PC-9 (cell line): ENCODE results near the gene KDM4B. TPM values are rescaled to one million over a fixed set of nuclear protein-coding genes. Genes with fewer than 3 reads are reported as not detected.

ENCODE experiments used
- BruUV-seq: library from RNA; stranded (reverse); fragments of 400-500 nt; replicated peaks from 2 replicates; lab custom pipeline; 2021; lab: Mats Ljungman, UMichigan
- CTCF ChIA-PET: fragments of 300-600 bp; sonication (Branson Sonifier 250); formaldehyde crosslinking; loops from one replicate; lab custom pipeline; 2022; ENCODE audit warnings: antibody characterized with exemption; lab: Charles Lee
- POLR2A ChIA-PET: fragments of 300-600 bp; sonication (Branson Sonifier 250); formaldehyde crosslinking; loops from one replicate; lab custom pipeline; 2022; ENCODE audit warnings: antibody characterized with exemption; ENCODE audit not compliant: unreplicated experiment; lab: Charles Lee
- DNase-seq, 2 experiments: peaks; one replicate each; pipeline versions ENCODE4 v3.0.0 to v3.0.0-alpha.2; 2015 to 2022; ENCODE audit warnings: mixed read lengths in 1 of 2
- H2AFZ ChIP-seq: fragments of 200-600 bp; sonication (generic); 2 replicates; pipeline ENCODE4 v1.8.1; 2017; ENCODE audit warnings: antibody characterized with exemption
- H3F3A ChIP-seq: fragments of 200-600 bp; sonication (generic); 2 replicates; pipeline ENCODE4 v1.8.1; 2017; ENCODE audit warnings: antibody characterized with exemption, mild to moderate bottlenecking, low read depth; ENCODE audit not compliant: insufficient read depth
- H3K27ac ChIP-seq: fragments of 200-600 bp; sonication (generic); 2 replicates; pipeline ENCODE4 v1.6.1; 2016; ENCODE audit warnings: mixed run types
- H3K27me3 ChIP-seq: fragments of 200-600 bp; sonication (generic); 2 replicates; pipeline ENCODE4 v1.6.1; 2016; ENCODE audit warnings: low read depth, mixed run types; ENCODE audit not compliant: insufficient read depth
- H3K36me3 ChIP-seq: fragments of 200-600 bp; sonication (generic); 2 replicates; pipeline ENCODE4 v1.6.1; 2016; ENCODE audit warnings: low read depth, mixed run types
- H3K4me1 ChIP-seq: fragments of 200-600 bp; sonication (generic); replicated peaks from 2 replicates; pipeline ENCODE4 v1.6.1; 2016; ENCODE audit warnings: mixed run types; ENCODE audit not compliant: insufficient read depth
- H3K4me2 ChIP-seq: fragments of 200-600 bp; sonication (generic); 2 replicates; pipeline ENCODE4 v1.6.1; 2017; ENCODE audit warnings: mixed run types
- H3K4me3 ChIP-seq: fragments of 200-600 bp; sonication (generic); 2 replicates; pipeline ENCODE4 v1.6.1; 2016; ENCODE audit warnings: mixed run types
- H3K79me2 ChIP-seq: fragments of 200-600 bp; sonication (generic); 2 replicates; pipeline ENCODE4 v1.6.1; 2017; ENCODE audit warnings: low read depth, mixed run types
- H3K9me2 ChIP-seq: fragments of 200-600 bp; sonication (generic); 2 replicates; pipeline ENCODE4 v1.8.1; 2017; ENCODE audit warnings: mild to moderate bottlenecking; ENCODE audit not compliant: insufficient read depth
- H3K9me3 ChIP-seq: fragments of 200-600 bp; sonication (generic); 2 replicates; pipeline ENCODE4 v1.8.1; 2016; ENCODE audit warnings: low read depth; ENCODE audit not compliant: insufficient read depth
- H4K20me1 ChIP-seq: fragments of 200-600 bp; sonication (generic); 2 replicates; pipeline ENCODE4 v1.8.1; 2017; ENCODE audit not compliant: insufficient read depth
- EZH2 ChIP-seq: fragments of 200-600 bp; sonication (generic); IDR thresholded peaks from 2 replicates; pipeline ENCODE4 v1.8.0; 2017; ENCODE audit warnings: antibody characterized with exemption, low read depth
- intact Hi-C: fragments of 100-400 bp; cut with micrococcal nuclease; formaldehyde crosslinking; loops from one replicate; pipeline ENCODE4 v1.10.0; 2022; ENCODE audit not compliant: unreplicated experiment
- total RNA-seq: library from RNA; stranded (reverse); gene quantifications from 2 replicates; pipeline ENCODE4 v1.2.3, GENCODE V29; 2021
- TF ChIP-seq, protein P1 (sequence below): fragments of 200-600 bp; sonication (generic); conservative IDR thresholded peaks from 2 replicates; pipeline ENCODE4 v1.6.1; 2017; ENCODE audit warnings: mixed run types, antibody characterized with exemption, mild to moderate bottlenecking, moderate library complexity

KDM4B gene
- total RNA-seq, 1 experiment from 2014 or later, result 19.5 TPM

DNA sequence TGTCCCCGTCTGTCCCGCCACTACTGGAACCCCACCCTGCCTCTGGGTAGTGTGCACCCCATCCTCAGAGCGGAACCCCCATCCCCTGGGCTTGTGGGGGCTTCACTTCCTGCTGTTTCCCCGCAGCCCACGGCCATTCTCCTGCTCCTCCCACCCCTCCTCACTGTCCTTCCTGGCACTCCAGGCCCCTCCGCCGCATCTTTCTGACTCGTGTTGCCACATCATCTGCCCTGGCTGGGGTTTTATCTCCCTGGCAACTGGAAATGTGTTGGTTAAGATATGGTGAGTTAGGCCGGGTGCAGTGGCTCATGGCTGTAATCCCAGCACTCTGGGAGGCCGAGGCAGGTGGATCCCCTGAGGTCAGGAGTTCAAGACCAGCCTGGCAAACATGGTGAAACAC is 37.3 kb downstream of the KDM4B start:
- H3K4me1 ChIP-seq, result peaks cover 18% of the 10 kb centered on the region
- no peak overlapping the region for H3K27ac ChIP-seq
- ChIA-PET POLR2A (no interaction called here), CTCF (interaction anchor here (0.7 kb wide), 1 partner anchor 122 kb away, joined by 4 read pairs; no protein-coding TSS in a partner anchor)
- H3K4me3 ChIP-seq, result no peak overlapping the region
- no TSS peak for BruUV-seq
- no peak overlapping the region for H2AFZ ChIP-seq
- no peak overlapping the region for H3K4me2 ChIP-seq
- no peaks in the 10 kb centered on the region for H3K9me3 ChIP-seq
- no peaks in the 10 kb centered on the region for H4K20me1 ChIP-seq
- peaks cover 17% of the 10 kb centered on the region; the same call in 1 of the 2 replicates for H3F3A ChIP-seq
- DNase-seq, result no peak
- no peaks in the 10 kb centered on the region for H3K36me3 ChIP-seq
- H3K27me3 ChIP-seq, result no peaks in the 10 kb centered on the region
- TF ChIP-seq EZH2, result no peak
- H3K79me2 ChIP-seq, result peaks cover 13% of the 10 kb centered on the region
- intact Hi-C loops, result no loop called here
- H3K9me2 ChIP-seq, result no peaks in the 10 kb centered on the region

DNA sequence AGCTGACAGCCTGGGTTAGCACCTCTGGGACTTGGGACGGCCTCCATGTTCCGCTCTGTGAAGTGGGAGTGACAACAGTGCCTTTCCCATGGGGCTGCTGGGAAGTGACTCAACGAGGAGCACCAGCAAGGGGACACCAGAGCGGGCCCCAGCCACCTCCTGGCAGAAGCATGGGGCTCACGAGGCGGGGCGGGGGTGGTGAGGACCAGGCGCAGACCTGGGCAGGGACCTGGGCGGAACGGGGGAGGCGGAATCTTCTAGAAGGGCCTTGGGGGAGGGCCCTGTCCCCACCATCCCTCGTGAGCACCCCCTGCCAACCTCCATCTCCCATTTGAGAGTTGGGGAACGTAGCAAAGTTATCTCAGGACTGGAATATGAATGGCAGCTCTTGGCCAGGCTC is 37.9 kb downstream of the KDM4B start:
- no TSS peak for BruUV-seq
- POLR2A ChIA-PET, result no interaction called here
- Histone ChIP-seq H3K9me2 (no peaks in the 10 kb centered on the region), H3K4me3 (no peak overlapping the region), H3K27ac (no peak overlapping the region), H3K36me3 (no peaks in the 10 kb centered on the region), H3K4me2 (no peak overlapping the region), H3K27me3 (no peaks in the 10 kb centered on the region), H3K4me1 (peaks cover 12% of the 10 kb centered on the region), H3K9me3 (no peaks in the 10 kb centered on the region), H3F3A (peaks cover 11% of the 10 kb centered on the region; the same call in 1 of the 2 replicates), H3K79me2 (peaks cover 13% of the 10 kb centered on the region), H4K20me1 (no peaks in the 10 kb centered on the region), H2AFZ (no peak overlapping the region)
- CTCF ChIA-PET, result no interaction called here
- no peak for DNase-seq
- TF ChIP-seq, protein P1, sequence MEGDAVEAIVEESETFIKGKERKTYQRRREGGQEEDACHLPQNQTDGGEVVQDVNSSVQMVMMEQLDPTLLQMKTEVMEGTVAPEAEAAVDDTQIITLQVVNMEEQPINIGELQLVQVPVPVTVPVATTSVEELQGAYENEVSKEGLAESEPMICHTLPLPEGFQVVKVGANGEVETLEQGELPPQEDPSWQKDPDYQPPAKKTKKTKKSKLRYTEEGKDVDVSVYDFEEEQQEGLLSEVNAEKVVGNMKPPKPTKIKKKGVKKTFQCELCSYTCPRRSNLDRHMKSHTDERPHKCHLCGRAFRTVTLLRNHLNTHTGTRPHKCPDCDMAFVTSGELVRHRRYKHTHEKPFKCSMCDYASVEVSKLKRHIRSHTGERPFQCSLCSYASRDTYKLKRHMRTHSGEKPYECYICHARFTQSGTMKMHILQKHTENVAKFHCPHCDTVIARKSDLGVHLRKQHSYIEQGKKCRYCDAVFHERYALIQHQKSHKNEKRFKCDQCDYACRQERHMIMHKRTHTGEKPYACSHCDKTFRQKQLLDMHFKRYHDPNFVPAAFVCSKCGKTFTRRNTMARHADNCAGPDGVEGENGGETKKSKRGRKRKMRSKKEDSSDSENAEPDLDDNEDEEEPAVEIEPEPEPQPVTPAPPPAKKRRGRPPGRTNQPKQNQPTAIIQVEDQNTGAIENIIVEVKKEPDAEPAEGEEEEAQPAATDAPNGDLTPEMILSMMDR, result no peak
- TF ChIP-seq EZH2, result no peak
- intact Hi-C loops, result no loop called here

DNA sequence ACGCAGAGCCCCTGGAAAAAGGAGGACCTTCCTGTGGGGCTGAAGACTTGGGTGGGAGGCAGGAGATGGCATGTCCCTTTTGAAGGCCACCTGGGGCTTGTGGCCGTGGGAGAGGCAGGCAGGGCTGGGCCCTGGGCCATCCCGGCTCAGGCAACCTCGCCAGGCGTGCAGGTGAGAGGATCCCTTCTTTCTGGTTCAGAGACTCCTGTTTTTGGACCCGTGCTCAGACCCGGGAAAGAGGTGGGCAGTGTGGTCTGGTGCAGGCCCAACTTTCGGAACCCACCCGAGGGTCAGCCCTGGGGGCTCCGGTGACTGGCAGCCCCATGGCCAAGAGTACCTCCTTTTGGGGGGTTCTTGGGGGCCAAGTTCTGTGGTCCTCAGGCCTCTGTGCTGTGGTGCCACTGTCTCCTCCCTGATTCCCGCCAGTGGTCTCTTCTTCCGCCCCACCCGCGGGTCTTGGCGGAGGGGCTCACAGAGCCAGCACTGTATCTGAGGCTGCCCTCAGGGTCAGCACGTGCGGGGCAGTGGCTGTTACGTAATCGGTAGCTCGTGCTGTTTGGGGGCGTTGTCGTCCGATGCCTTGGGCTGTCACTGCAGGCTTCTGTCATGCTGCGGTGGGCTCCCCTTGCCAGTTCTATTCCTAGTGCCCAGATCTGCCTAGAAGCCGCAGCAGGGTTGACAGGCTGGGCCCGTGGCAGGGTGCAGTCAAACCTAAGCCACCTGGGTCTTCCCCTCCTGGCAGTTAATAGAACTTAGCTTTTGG is 42.7 kb downstream of the KDM4B start:
- TF ChIP-seq, protein P1, result no peak
- no peak for TF ChIP-seq EZH2
- no TSS peak for BruUV-seq
- H3K36me3 ChIP-seq, result no peaks in the 10 kb centered on the region
- ChIA-PET POLR2A (no interaction called here), CTCF (interaction anchor here (0.7 kb wide), 1 partner anchor 265 kb away, joined by 3 read pairs; no protein-coding TSS in a partner anchor)
- no peak overlapping the region for H3K4me3 ChIP-seq
- no peak overlapping the region for H2AFZ ChIP-seq
- H3K79me2 ChIP-seq, result no peaks in the 10 kb centered on the region
- no peaks in the 10 kb centered on the region for H3K27me3 ChIP-seq
- H3K27ac ChIP-seq, result no peak overlapping the region
- no peak for DNase-seq
- H3K9me2 ChIP-seq, result no peaks in the 10 kb centered on the region
- H3F3A ChIP-seq, result no peaks in the 10 kb centered on the region
- no peaks in the 10 kb centered on the region for H3K4me1 ChIP-seq
- intact Hi-C loops, result no loop called here
- no peaks in the 10 kb centered on the region for H4K20me1 ChIP-seq
- no peak overlapping the region for H3K4me2 ChIP-seq
- no peaks in the 10 kb centered on the region for H3K9me3 ChIP-seq
